HepG2 (cell line): ENCODE measurements around the gene SURF1. TPM values are rescaled to one million over a fixed set of nuclear protein-coding genes. Genes with fewer than 3 reads are reported as not detected.

Experiments used
- ATAC-seq: fragments of 200-7000 bp; cut with Tn5 transposase; 3 replicates; pipeline ENCODE4 v1.9.1; 2020; ENCODE audit warnings: mild to moderate bottlenecking, moderate library complexity
- BruUV-seq: library from RNA; stranded (reverse); fragments of 400-500 nt; replicated peaks from 2 replicates; lab custom pipeline; 2021; lab: Mats Ljungman, UMichigan
- CTCF ChIA-PET: fragments of 300-600 bp; formaldehyde crosslinking; extraction: SDS; loops from one replicate; lab custom pipeline; 2021; ENCODE audit warnings: low total read pairs, inconsistent platforms, low intra/inter-chr PET ratio; lab: Yijun Ruan, JAX
- POLR2A ChIA-PET: fragments of 350-600 bp; sonication (Branson Sonifier 250); formaldehyde crosslinking; loops from one replicate; lab custom pipeline; 2020; ENCODE audit warnings: antibody characterized with exemption, inconsistent platforms; lab: Yijun Ruan, JAX
- DNase-seq: peaks from one replicate; pipeline ENCODE4 v3.0.0-alpha.2; 2015; ENCODE audit warnings: low spot score
- FAIRE-seq: peaks from 3 replicates; lab custom pipeline; 2011; peaks lifted over from hg19 to GRCh38; lab: Jason Lieb, UNC
- H2AFZ ChIP-seq: one replicate; pipeline ENCODE4 v1.6.1; 2011; ENCODE audit warnings: low read length, inconsistent platforms
- H3K27ac ChIP-seq: fragments of 300-600 bp; 3 replicates; pipeline ENCODE4 v1.8.0; 2011; ENCODE audit warnings: mixed run types, mild to moderate bottlenecking, mixed read lengths, low read length, inconsistent platforms; ENCODE audit not compliant: insufficient read depth; ENCODE audit errors: extremely low read length
- H3K27me3 ChIP-seq, 2 experiments: fragments of 200-600 bp in 1 of 2; 2 replicates in 1 of 2; 3 replicates in 1 of 2; pipeline versions ENCODE4 v1.6.0 to v1.8.0; 2011; ENCODE audit warnings: low read length in 2 of 2, mild to moderate bottlenecking in 2 of 2, moderate library complexity in 2 of 2, inconsistent platforms in 1 of 2; ENCODE audit not compliant: insufficient read depth in 2 of 2, control insufficient read depth in 1 of 2
- H3K36me3 ChIP-seq, 2 experiments: fragments of 200-600 bp in 1 of 2; replicated peaks in 1 of 2; 2 replicates in 1 of 2; 3 replicates in 1 of 2; pipeline versions ENCODE4 v1.5.1 to v1.8.0; 2011; ENCODE audit warnings: low read length in 2 of 2, inconsistent platforms in 1 of 2; ENCODE audit not compliant: insufficient read depth in 2 of 2, control insufficient read depth in 1 of 2
- H3K4me1 ChIP-seq: 2 replicates; pipeline ENCODE4 v1.5.1; 2012; ENCODE audit warnings: low read length, inconsistent platforms; ENCODE audit not compliant: insufficient read depth
- H3K4me2 ChIP-seq: 2 replicates; pipeline ENCODE4 v1.6.0; 2011; ENCODE audit warnings: low read depth, low read length, inconsistent platforms
- H3K4me3 ChIP-seq, 3 experiments: fragments of 200-600 bp in 1 of 3; sonication (generic), shearing (Covaris generic) in 1 of 3; replicated peaks in 1 of 3; 2 replicates each; pipeline ENCODE4 v1.5.1; 2011 to 2016; ENCODE audit warnings: low read length in 3 of 3, inconsistent platforms in 2 of 3, low read depth in 2 of 3, mild to moderate bottlenecking in 2 of 3, control low read depth in 1 of 3, mixed read lengths in 1 of 3; ENCODE audit not compliant: insufficient read depth in 1 of 3
- H3K79me2 ChIP-seq: one replicate; pipeline ENCODE4 v1.6.1; 2011; ENCODE audit warnings: low read length, inconsistent platforms; ENCODE audit not compliant: insufficient read depth
- H3K9ac ChIP-seq: 2 replicates; pipeline ENCODE4 v1.6.0; 2011; ENCODE audit warnings: mild to moderate bottlenecking, low read depth, low read length, inconsistent platforms; ENCODE audit not compliant: insufficient read depth
- H3K9me3 ChIP-seq: 2 replicates; pipeline ENCODE4 v1.5.1; 2012; ENCODE audit warnings: mild to moderate bottlenecking, low read length
- H4K20me1 ChIP-seq: 2 replicates; pipeline ENCODE4 v1.6.0; 2011; ENCODE audit warnings: inconsistent platforms, mild to moderate bottlenecking, low read length, moderate library complexity; ENCODE audit not compliant: insufficient read depth
- AGO2 ChIP-seq: fragments of 200-400 bp; formaldehyde crosslinking; optimal IDR thresholded peaks from 2 replicates; pipeline ENCODE3; 2017; ENCODE audit warnings: mild to moderate bottlenecking, low read depth, low read length, moderate library complexity
- FOXK1 ChIP-seq: sonication (generic); formaldehyde crosslinking; IDR thresholded peaks from 2 replicates; pipeline ENCODE4 v1.4.0; 2020; ENCODE audit warnings: low read depth, missing genetic modification reagents, borderline replicate concordance
- KDM2A ChIP-seq: sonication (generic); formaldehyde crosslinking; IDR thresholded peaks from 2 replicates; pipeline ENCODE4 v1.4.0; 2020; ENCODE audit warnings: low read depth, missing genetic modification reagents, borderline replicate concordance
- MIER2 ChIP-seq: IDR thresholded peaks from 2 replicates; pipeline ENCODE4 v1.6.1; 2016; ENCODE audit warnings: missing biosample characterization, missing genetic modification reagents
- MXD4 ChIP-seq: IDR thresholded peaks from 2 replicates; pipeline ENCODE4 v1.6.1; 2016; ENCODE audit warnings: mild to moderate bottlenecking, missing biosample characterization, missing genetic modification reagents
- PAF1 ChIP-seq: IDR thresholded peaks from 2 replicates; pipeline ENCODE4 v1.6.1; 2016; ENCODE audit warnings: missing genetic modification reagents, missing compliant biosample characterization
- PAX8 ChIP-seq: sonication (generic); formaldehyde crosslinking; IDR thresholded peaks from 2 replicates; pipeline ENCODE4 v1.8.0; 2022; ENCODE audit warnings: mild to moderate bottlenecking, missing genetic modification reagents, borderline replicate concordance
- PITX1 ChIP-seq: sonication (generic); formaldehyde crosslinking; IDR thresholded peaks from 2 replicates; pipeline ENCODE4 v1.5.1; 2020; ENCODE audit warnings: mild to moderate bottlenecking, missing genetic modification reagents
- POLR2A ChIP-seq, 2 experiments: IDR thresholded peaks; 2 replicates each; pipeline ENCODE4 v1.6.1; 2011; ENCODE audit warnings: low read depth in 2 of 2, low read length in 2 of 2, mild to moderate bottlenecking in 1 of 2, moderate library complexity in 1 of 2; ENCODE audit not compliant: insufficient read depth in 1 of 2
- STAG1 ChIP-seq: sonication (generic); formaldehyde crosslinking; IDR thresholded peaks from 2 replicates; pipeline ENCODE4 v1.4.0; 2020; ENCODE audit warnings: missing genetic modification reagents
- ZNF263 ChIP-seq: sonication (generic); formaldehyde crosslinking; IDR thresholded peaks from 2 replicates; pipeline ENCODE4 v1.4.0; 2020; ENCODE audit warnings: missing genetic modification reagents
- ZNF619 ChIP-seq: sonication (generic); formaldehyde crosslinking; IDR thresholded peaks from 2 replicates; pipeline ENCODE4 v1.4.0; 2020; ENCODE audit warnings: mild to moderate bottlenecking, missing genetic modification reagents
- ZNF749 ChIP-seq: sonication (generic); formaldehyde crosslinking; IDR thresholded peaks from 2 replicates; pipeline ENCODE4 v1.8.0; 2022; ENCODE audit warnings: mild to moderate bottlenecking, missing genetic modification reagents, moderate library complexity, borderline replicate concordance
- WGBS: methylation state at CpG from one replicate; pipeline ENCODE4 v1.1.6; 2017; ENCODE audit warnings: low lambda C conversion rate; 5-methylcytosine and 5-hydroxymethylcytosine counted together
- in situ Hi-C: cut with HindIII; loops from 2 replicates; pipeline ENCODE4 v1.10.0; 2017; ENCODE audit warnings: low pct_unique_long_range_greater_than_20kb; ENCODE audit not compliant: extremely low pct_ligation_motif_present
- intact Hi-C: fragments of 100-400 bp; cut with micrococcal nuclease; formaldehyde crosslinking; loops from one replicate; pipeline ENCODE4 v1.10.0; 2022; ENCODE audit not compliant: unreplicated experiment
- polyA plus RNA-seq, 8 experiments: library from polyadenylated mRNA; depleted of rRNA in 3 of 8; stranded (reverse) in 7 of 8; unstranded in 1 of 8; fragments of >200 nt; fragmentation: Illumina TruSeq in 4 of 8; extraction: Trizol in 4 of 8; gene quantifications; 2 replicates each; pipeline versions ENCODE4 v1.2.1 to v1.2.3, GENCODE V29; 2011 to 2016; ENCODE audit warnings: low read depth in 4 of 8, missing spikeins in 1 of 8, mixed read lengths in 1 of 8; ENCODE audit not compliant: insufficient read depth in 1 of 8
- total RNA-seq, 5 experiments: library from RNA; depleted of rRNA; stranded (reverse); fragments of >200 nt; fragmentation: Illumina TruSeq; extraction: Trizol; gene quantifications; 2 replicates each; pipeline ENCODE4 v1.2.3, GENCODE V29; 2016; ENCODE audit warnings: low read depth in 1 of 5
- TF ChIP-seq, protein P1 (sequence below): sonication (generic); formaldehyde crosslinking; IDR thresholded peaks from 2 replicates; pipeline ENCODE4 v1.5.1; 2020; ENCODE audit warnings: missing genetic modification reagents, mild to moderate bottlenecking, borderline replicate concordance
- TF ChIP-seq, protein P2 (sequence below): sonication (generic); formaldehyde crosslinking; IDR thresholded peaks from 2 replicates; pipeline ENCODE4 v1.9.0; 2022; ENCODE audit warnings: missing genetic modification reagents, mild to moderate bottlenecking, borderline replicate concordance
- TF ChIP-seq, protein P3 (sequence below): sonication (generic); formaldehyde crosslinking; IDR thresholded peaks from 2 replicates; pipeline ENCODE4 v1.4.0; 2020; ENCODE audit warnings: mild to moderate bottlenecking, missing genetic modification reagents
- TF ChIP-seq, protein P4 (sequence below): IDR thresholded peaks from 2 replicates; pipeline ENCODE4 v1.6.1; 2012; ENCODE audit warnings: inconsistent platforms
- TF ChIP-seq, protein P5 (sequence below): sonication (generic); formaldehyde crosslinking; IDR thresholded peaks from 2 replicates; pipeline ENCODE4 v1.8.1; 2022; ENCODE audit warnings: low read depth, mild to moderate bottlenecking, missing genetic modification reagents

The SURF1 gene
- total and polyA plus RNA-seq, 2 of the 13 experiments (the other 11 are each of a cell fraction or from before 2014, with no cell fraction given) = 17.8 to 40.7 TPM

DNA sequence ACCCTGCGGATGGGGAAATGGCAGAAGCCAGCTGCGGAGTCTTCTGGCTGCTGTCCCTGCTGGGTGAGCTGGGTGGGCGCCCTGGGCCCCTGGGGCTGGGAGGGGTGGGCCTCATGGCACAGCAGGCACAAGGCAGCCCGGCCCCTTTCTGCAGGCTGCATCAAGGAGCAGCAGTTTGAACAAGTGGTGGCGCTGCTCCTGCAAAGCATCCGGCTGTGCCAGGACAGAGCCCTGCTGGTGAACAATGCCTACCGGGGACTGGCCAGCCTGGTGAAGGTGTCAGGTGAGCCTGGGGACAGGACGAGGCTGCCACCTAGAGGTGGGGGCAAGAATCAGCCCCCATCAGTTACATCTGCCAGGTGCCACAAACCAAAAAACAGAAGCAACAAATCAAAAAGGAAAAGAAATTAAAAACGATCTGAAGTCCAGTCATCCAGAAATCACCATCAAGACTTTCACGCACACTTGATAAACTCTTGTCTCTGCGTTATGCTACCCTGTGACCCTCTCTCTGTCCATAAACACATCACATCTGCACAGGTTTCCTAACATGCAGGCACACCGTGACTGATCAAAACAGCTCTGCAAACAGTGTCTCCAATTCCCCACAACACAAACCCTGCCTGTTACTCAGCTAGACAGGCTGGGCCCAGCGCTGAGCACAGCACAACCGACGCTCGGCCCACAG is 47.6 kb upstream of the SURF1 start (continued):
- TF ChIP-seq, protein P1, sequence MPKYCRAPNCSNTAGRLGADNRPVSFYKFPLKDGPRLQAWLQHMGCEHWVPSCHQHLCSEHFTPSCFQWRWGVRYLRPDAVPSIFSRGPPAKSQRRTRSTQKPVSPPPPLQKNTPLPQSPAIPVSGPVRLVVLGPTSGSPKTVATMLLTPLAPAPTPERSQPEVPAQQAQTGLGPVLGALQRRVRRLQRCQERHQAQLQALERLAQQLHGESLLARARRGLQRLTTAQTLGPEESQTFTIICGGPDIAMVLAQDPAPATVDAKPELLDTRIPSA (CRISPR knock-in tag) = no peak
- TF ChIP-seq STAG1 (peak; percentile 88), PAF1 (CRISPR knock-in tag) (no peak), KDM2A (CRISPR knock-in tag) (peak; percentile 23; the same call in 1 of the 2 replicates), PAX8 (no peak)
- TF ChIP-seq, protein P2, sequence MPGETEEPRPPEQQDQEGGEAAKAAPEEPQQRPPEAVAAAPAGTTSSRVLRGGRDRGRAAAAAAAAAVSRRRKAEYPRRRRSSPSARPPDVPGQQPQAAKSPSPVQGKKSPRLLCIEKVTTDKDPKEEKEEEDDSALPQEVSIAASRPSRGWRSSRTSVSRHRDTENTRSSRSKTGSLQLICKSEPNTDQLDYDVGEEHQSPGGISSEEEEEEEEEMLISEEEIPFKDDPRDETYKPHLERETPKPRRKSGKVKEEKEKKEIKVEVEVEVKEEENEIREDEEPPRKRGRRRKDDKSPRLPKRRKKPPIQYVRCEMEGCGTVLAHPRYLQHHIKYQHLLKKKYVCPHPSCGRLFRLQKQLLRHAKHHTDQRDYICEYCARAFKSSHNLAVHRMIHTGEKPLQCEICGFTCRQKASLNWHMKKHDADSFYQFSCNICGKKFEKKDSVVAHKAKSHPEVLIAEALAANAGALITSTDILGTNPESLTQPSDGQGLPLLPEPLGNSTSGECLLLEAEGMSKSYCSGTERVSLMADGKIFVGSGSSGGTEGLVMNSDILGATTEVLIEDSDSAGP (CRISPR knock-in tag) = 0 out of 2 replicates have a peak, but pooled peaks have one; percentile 20
- TF ChIP-seq, protein P3, sequence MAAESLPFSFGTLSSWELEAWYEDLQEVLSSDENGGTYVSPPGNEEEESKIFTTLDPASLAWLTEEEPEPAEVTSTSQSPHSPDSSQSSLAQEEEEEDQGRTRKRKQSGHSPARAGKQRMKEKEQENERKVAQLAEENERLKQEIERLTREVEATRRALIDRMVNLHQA (CRISPR knock-in tag) = no peak

GRCh38 chr9:133402689-133403088 is 46.4 kb upstream of the SURF1 start:
- Histone ChIP-seq H3K9me3 (no peaks in the 10 kb centered on the region), H3K4me2 (no peak overlapping the region), H3K4me1 (peaks cover 12% of the 10 kb centered on the region), H3K27ac (no peak overlapping the region), H4K20me1 (0 out of 2 replicates have a peak, but pooled peaks cover 4% of the 10 kb centered on the region), H3K4me3 (no peak overlapping the region), H2AFZ (no peak overlapping the region), H3K36me3 (peaks cover 11 to 26% of the 10 kb centered on the region in 2 experiments; a peak in 4 of 5 replicates), H3K27me3 (no peaks in the 10 kb centered on the region), H3K79me2 (no peaks in the 10 kb centered on the region), H3K9ac (no peak overlapping the region)
- DNase-seq (no peak), FAIRE-seq (no peak), ATAC-seq (no peak)
- no TSS peak for BruUV-seq
- WGBS = no CpG with 5 or more reads among the region's 7 CpGs
- ChIA-PET POLR2A (interaction anchor here (1.0 kb wide), 1 partner anchor 39 kb away, joined by 4 read pairs; no protein-coding TSS in a partner anchor), CTCF (interaction anchor here (1.3 kb wide), 1 partner anchor 46 kb away, joined by 3 read pairs; the partner anchor contains the start of genes SURF1 and SURF2)
- in situ Hi-C loops = no loop called here
- intact Hi-C loops = no loop called here
- peak; percentile 81 for TF ChIP-seq ZNF263 (CRISPR knock-in tag)
- peak in 1 of 2 experiments; percentile 3; a peak in 1 of 4 replicates for TF ChIP-seq POLR2A (IDR thresholded peaks at IDR 0.05; ENCODE audit: insufficient read depth in 1 of 2, low read depth in 2 of 2, low read length in 2 of 2)
- TF ChIP-seq FOXK1 (CRISPR knock-in tag) = no peak
- no peak for TF ChIP-seq MXD4
- TF ChIP-seq, protein P4, sequence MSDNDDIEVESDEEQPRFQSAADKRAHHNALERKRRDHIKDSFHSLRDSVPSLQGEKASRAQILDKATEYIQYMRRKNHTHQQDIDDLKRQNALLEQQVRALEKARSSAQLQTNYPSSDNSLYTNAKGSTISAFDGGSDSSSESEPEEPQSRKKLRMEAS = no peak
- TF ChIP-seq ZNF619 (CRISPR knock-in tag) = no peak
- no peak for TF ChIP-seq PITX1
- TF ChIP-seq, protein P5, sequence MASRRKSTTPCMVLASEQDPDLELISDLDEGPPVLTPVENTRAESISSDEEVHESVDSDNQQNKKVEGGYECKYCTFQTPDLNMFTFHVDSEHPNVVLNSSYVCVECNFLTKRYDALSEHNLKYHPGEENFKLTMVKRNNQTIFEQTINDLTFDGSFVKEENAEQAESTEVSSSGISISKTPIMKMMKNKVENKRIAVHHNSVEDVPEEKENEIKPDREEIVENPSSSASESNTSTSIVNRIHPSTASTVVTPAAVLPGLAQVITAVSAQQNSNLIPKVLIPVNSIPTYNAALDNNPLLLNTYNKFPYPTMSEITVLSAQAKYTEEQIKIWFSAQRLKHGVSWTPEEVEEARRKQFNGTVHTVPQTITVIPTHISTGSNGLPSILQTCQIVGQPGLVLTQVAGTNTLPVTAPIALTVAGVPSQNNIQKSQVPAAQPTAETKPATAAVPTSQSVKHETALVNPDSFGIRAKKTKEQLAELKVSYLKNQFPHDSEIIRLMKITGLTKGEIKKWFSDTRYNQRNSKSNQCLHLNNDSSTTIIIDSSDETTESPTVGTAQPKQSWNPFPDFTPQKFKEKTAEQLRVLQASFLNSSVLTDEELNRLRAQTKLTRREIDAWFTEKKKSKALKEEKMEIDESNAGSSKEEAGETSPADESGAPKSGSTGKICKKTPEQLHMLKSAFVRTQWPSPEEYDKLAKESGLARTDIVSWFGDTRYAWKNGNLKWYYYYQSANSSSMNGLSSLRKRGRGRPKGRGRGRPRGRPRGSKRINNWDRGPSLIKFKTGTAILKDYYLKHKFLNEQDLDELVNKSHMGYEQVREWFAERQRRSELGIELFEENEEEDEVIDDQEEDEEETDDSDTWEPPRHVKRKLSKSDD (CRISPR knock-in tag) = no peak
- TF ChIP-seq ZNF749 (CRISPR knock-in tag) = no peak
- TF ChIP-seq AGO2 = peak; percentile 66
- TF ChIP-seq MIER2 = no peak
